Suprapubic skin (tissue), 4 donors: ENCODE measurements around the gene GSN. TPM values are rescaled to one million over a fixed set of nuclear protein-coding genes. Genes with fewer than 3 reads are reported as not detected.

ENCODE experiments used
- DNase-seq, 2 donors: peaks; one replicate each; pipeline ENCODE4 v3.0.0-alpha.2; 2019; ENCODE audit warnings: low spot score in 2 of 2
- H3K27ac ChIP-seq: fragments of 200-600 bp; sonication (generic); one replicate; pipeline ENCODE4 v1.5.1; 2019
- H3K27me3 ChIP-seq: fragments of 200-600 bp; sonication (generic); one replicate; pipeline ENCODE4 v1.5.1; 2019
- H3K36me3 ChIP-seq: fragments of 200-600 bp; sonication (generic); one replicate; pipeline ENCODE4 v1.5.1; 2019
- H3K4me1 ChIP-seq: fragments of 200-600 bp; sonication (generic); one replicate; pipeline ENCODE4 v1.5.1; 2019
- H3K4me3 ChIP-seq: fragments of 200-600 bp; sonication (generic); one replicate; pipeline ENCODE4 v1.5.1; 2019; ENCODE audit warnings: mild to moderate bottlenecking
- H3K9me3 ChIP-seq: fragments of 200-600 bp; sonication (generic); one replicate; pipeline ENCODE4 v1.5.1; 2019
- CTCF ChIP-seq, 2 donors: fragments of 200-600 bp in 1 of 2; fragments of 450-650 bp in 1 of 2; sonication (generic) in 1 of 2; IDR thresholded peaks; one replicate each; pipeline ENCODE4 v1.5.1; 2016 to 2019; ENCODE audit warnings: antibody characterized with exemption in 2 of 2, mild to moderate bottlenecking in 1 of 2, moderate library complexity in 1 of 2
- EP300 ChIP-seq: sonication (generic); formaldehyde crosslinking; IDR thresholded peaks from one replicate; pipeline ENCODE4 v1.6.1; 2017; ENCODE audit warnings: antibody characterized with exemption
- POLR2A ChIP-seq, 2 donors: fragments of 450-650 bp; IDR thresholded peaks; one replicate each; pipeline ENCODE4 v1.6.1; 2017; ENCODE audit warnings: antibody characterized with exemption in 2 of 2, mild to moderate bottlenecking in 2 of 2, moderate library complexity in 2 of 2
- POLR2AphosphoS5 ChIP-seq, 3 donors: sonication (generic); formaldehyde crosslinking; IDR thresholded peaks; one replicate each; pipeline ENCODE4 v1.6.1; 2017; ENCODE audit warnings: antibody characterized with exemption in 3 of 3
- WGBS: methylation state at CpG from one replicate; pipeline ENCODE4 v1.1.5; 2018; 5-methylcytosine and 5-hydroxymethylcytosine counted together
- total RNA-seq, 4 donors: library from RNA; depleted of rRNA; stranded (reverse); fragments of >200 nt; gene quantifications; one replicate each; pipeline ENCODE4 v1.1.0, GENCODE V29; 2016

GSN gene
- total RNA-seq, 4 donors from 2014 or later, result 681 to 944 (median 771) TPM

- H3K27me3 ChIP-seq, result no peaks in the 10 kb centered on the region
- peaks cover 99% of the 10 kb centered on the region for H3K4me1 ChIP-seq
- H3K9me3 ChIP-seq, result no peaks in the 10 kb centered on the region
- DNase-seq, result no peak
- H3K27ac ChIP-seq, result peak overlapping the region; percentile 86
- 46% methylated on average over 5 of the region's 5 CpGs for WGBS
- peak overlapping the region; percentile 6 for H3K4me3 ChIP-seq
- TF ChIP-seq EP300 (no peak), POLR2A (IDR thresholded peaks at IDR 0.05) (no peak)
- no peaks in the 10 kb centered on the region for H3K36me3 ChIP-seq
Observed at GRCh38 chr9:121364077-121364476, 96.1 kb downstream of the GSN start.

GRCh38 chr9:121364886-121365285 is 96.9 kb downstream of the GSN start:
- DNase-seq, result no peak
- H3K27ac ChIP-seq, result peak overlapping the region; percentile 86
- no peaks in the 10 kb centered on the region for H3K36me3 ChIP-seq
- no peaks in the 10 kb centered on the region for H3K27me3 ChIP-seq
- no peaks in the 10 kb centered on the region for H3K9me3 ChIP-seq
- TF ChIP-seq CTCF (IDR thresholded peaks at IDR 0.05) (no peak), EP300 (no peak), POLR2A (IDR thresholded peaks at IDR 0.05) (no peak), POLR2AphosphoS5 (IDR thresholded peaks at IDR 0.05) (no peak)
- peak overlapping the region; percentile 1 for H3K4me3 ChIP-seq
- H3K4me1 ChIP-seq, result peaks cover 97% of the 10 kb centered on the region

- no peak for TF ChIP-seq EP300
- no peak for TF ChIP-seq CTCF (IDR thresholded peaks at IDR 0.05)
- TF ChIP-seq POLR2A (IDR thresholded peaks at IDR 0.05), result no peak
- TF ChIP-seq POLR2AphosphoS5 (IDR thresholded peaks at IDR 0.05), result no peak
- peaks cover 93% of the 10 kb centered on the region for H3K4me1 ChIP-seq
- no peak for DNase-seq
- H3K27ac ChIP-seq, result peak overlapping the region; percentile 86
- H3K36me3 ChIP-seq, result no peaks in the 10 kb centered on the region
- H3K9me3 ChIP-seq, result no peaks in the 10 kb centered on the region
- WGBS, result 45% methylated on average over 2 of the region's 2 CpGs
- H3K27me3 ChIP-seq, result no peaks in the 10 kb centered on the region
- H3K4me3 ChIP-seq, result peak overlapping the region; percentile 1
Observed at GRCh38 chr9:121365564-121365963, 97.6 kb downstream of the GSN start.

GRCh38 chr9:121366611-121367192 is 98.7 kb downstream of the GSN start:
- H3K36me3 ChIP-seq, result no peaks in the 10 kb centered on the region
- H3K27ac ChIP-seq, result peak overlapping the region; percentile 98
- peaks cover 93% of the 10 kb centered on the region for H3K4me1 ChIP-seq
- WGBS, result 67% methylated on average over 5 of the region's 5 CpGs
- H3K4me3 ChIP-seq, result peak overlapping the region; percentile 74
- no peaks in the 10 kb centered on the region for H3K9me3 ChIP-seq
- TF ChIP-seq POLR2A (IDR thresholded peaks at IDR 0.05), result no peak
- no peak for TF ChIP-seq POLR2AphosphoS5 (IDR thresholded peaks at IDR 0.05)
- no peak for TF ChIP-seq EP300
- no peak for TF ChIP-seq CTCF (IDR thresholded peaks at IDR 0.05)
- no peak for DNase-seq
- H3K27me3 ChIP-seq, result no peaks in the 10 kb centered on the region

- H3K27ac ChIP-seq, result peak overlapping the region; percentile 98
- H3K36me3 ChIP-seq, result no peaks in the 10 kb centered on the region
- no peak for DNase-seq
- WGBS, result 24% methylated on average over 4 of the region's 4 CpGs
- H3K9me3 ChIP-seq, result no peaks in the 10 kb centered on the region
- peaks cover 93% of the 10 kb centered on the region for H3K4me1 ChIP-seq
- no peak for TF ChIP-seq POLR2A (IDR thresholded peaks at IDR 0.05)
- TF ChIP-seq CTCF (IDR thresholded peaks at IDR 0.05), result no peak
- TF ChIP-seq EP300, result no peak
- no peak for TF ChIP-seq POLR2AphosphoS5 (IDR thresholded peaks at IDR 0.05)
- H3K27me3 ChIP-seq, result no peaks in the 10 kb centered on the region
- H3K4me3 ChIP-seq, result peak overlapping the region; percentile 74
Observed at GRCh38 chr9:121367306-121368137, 99.6 kb downstream of the GSN start.
